ENCODE measurements around the gene ARHGEF16. TPM values are rescaled to one million over a fixed set of nuclear protein-coding genes. Genes with fewer than 3 reads are reported as not detected.
A peak's percentile ranks its signal among the peaks of the same experiment; 100 is the strongest.

ARHGEF16 gene
- total RNA-seq, 2 donors from 2014 or later, result 0.10 TPM; not detected in 1

- Mint-ChIP-seq H3K27ac (no peak overlapping the region), H3K4me1 (peaks cover 6% of the 10 kb centered on the region), H3K27me3 (no peaks in the 10 kb centered on the region), H3K4me3 (no peak overlapping the region), H3K36me3 (ENCODE audit: low read depth) (no peaks in the 10 kb centered on the region)
- DNase-seq, result no peak
- ATAC-seq, result no peak
- H3K9me3 ChIP-seq (ENCODE audit: control insufficient read depth, low read length, poor library complexity, severe bottlenecking), result no peaks in the 10 kb centered on the region
Observed at GRCh38 chr1:3508757-3509415, 54.4 kb downstream of the ARHGEF16 start.

GRCh38 chr1:3509721-3510120 is 55.3 kb downstream of the ARHGEF16 start:
- no peak overlapping the region for H3K27ac Mint-ChIP-seq
- no peaks in the 10 kb centered on the region for H3K36me3 Mint-ChIP-seq (ENCODE audit: low read depth)
- DNase-seq (no peak), ATAC-seq (no peak)
- no peaks in the 10 kb centered on the region for H3K27me3 Mint-ChIP-seq
- H3K9me3 ChIP-seq (ENCODE audit: control insufficient read depth, low read length, poor library complexity, severe bottlenecking), result no peaks in the 10 kb centered on the region
- no peak overlapping the region for H3K4me3 Mint-ChIP-seq
- H3K4me1 Mint-ChIP-seq, result peaks cover 6% of the 10 kb centered on the region

GRCh38 chr1:3510136-3510955 is 55.9 kb downstream of the ARHGEF16 start:
- no peak overlapping the region for H3K27ac Mint-ChIP-seq
- no peaks in the 10 kb centered on the region for H3K27me3 Mint-ChIP-seq
- DNase-seq (no peak), ATAC-seq (no peak)
- no peaks in the 10 kb centered on the region for H3K36me3 Mint-ChIP-seq (ENCODE audit: low read depth)
- H3K9me3 ChIP-seq (ENCODE audit: control insufficient read depth, low read length, poor library complexity, severe bottlenecking), result no peaks in the 10 kb centered on the region
- peaks cover 6% of the 10 kb centered on the region for H3K4me1 Mint-ChIP-seq
- H3K4me3 Mint-ChIP-seq, result no peak overlapping the region

DNA sequence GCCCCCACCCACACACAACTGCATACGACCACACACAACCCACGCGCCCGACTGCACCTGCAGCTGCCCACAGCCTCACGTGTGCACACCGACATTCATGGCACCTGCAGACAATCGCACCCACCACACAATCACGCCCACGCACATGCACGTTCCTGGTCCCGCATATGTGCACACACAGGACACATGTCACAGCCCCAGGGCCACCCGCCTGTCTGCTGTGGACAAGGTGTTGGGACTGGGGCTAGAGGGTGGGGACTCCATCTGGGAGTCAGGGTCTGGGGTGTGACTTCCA is 56.4 kb downstream of the ARHGEF16 start:
- ATAC-seq (no peak), DNase-seq (no peak)
- H3K27me3 Mint-ChIP-seq, result no peaks in the 10 kb centered on the region
- no peak overlapping the region for H3K27ac Mint-ChIP-seq
- H3K4me3 Mint-ChIP-seq, result no peak overlapping the region
- peaks cover 6% of the 10 kb centered on the region for H3K4me1 Mint-ChIP-seq
- H3K36me3 Mint-ChIP-seq (ENCODE audit: low read depth), result no peaks in the 10 kb centered on the region
- H3K9me3 ChIP-seq (ENCODE audit: control insufficient read depth, low read length, poor library complexity, severe bottlenecking), result no peaks in the 10 kb centered on the region

- no peak for ATAC-seq
- H3K4me1 Mint-ChIP-seq, result peaks cover 6% of the 10 kb centered on the region
- no peak overlapping the region for H3K27ac Mint-ChIP-seq
- H3K27me3 Mint-ChIP-seq, result no peaks in the 10 kb centered on the region
- DNase-seq, result no peak
- no peaks in the 10 kb centered on the region for H3K36me3 Mint-ChIP-seq (ENCODE audit: low read depth)
- no peak overlapping the region for H3K4me3 Mint-ChIP-seq
- no peaks in the 10 kb centered on the region for H3K9me3 ChIP-seq (ENCODE audit: control insufficient read depth, low read length, poor library complexity, severe bottlenecking)
Observed at GRCh38 chr1:3511306-3511705, 56.8 kb downstream of the ARHGEF16 start.

GRCh38 chr1:3511856-3512255 is 57.4 kb downstream of the ARHGEF16 start:
- H3K4me1 Mint-ChIP-seq, result peaks cover 6% of the 10 kb centered on the region
- H3K27ac Mint-ChIP-seq, result no peak overlapping the region
- H3K27me3 Mint-ChIP-seq, result no peaks in the 10 kb centered on the region
- no peak overlapping the region for H3K4me3 Mint-ChIP-seq
- no peak for DNase-seq
- ATAC-seq, result no peak
- no peaks in the 10 kb centered on the region for H3K9me3 ChIP-seq (ENCODE audit: control insufficient read depth, low read length, poor library complexity, severe bottlenecking)
- no peaks in the 10 kb centered on the region for H3K36me3 Mint-ChIP-seq (ENCODE audit: low read depth)

DNA sequence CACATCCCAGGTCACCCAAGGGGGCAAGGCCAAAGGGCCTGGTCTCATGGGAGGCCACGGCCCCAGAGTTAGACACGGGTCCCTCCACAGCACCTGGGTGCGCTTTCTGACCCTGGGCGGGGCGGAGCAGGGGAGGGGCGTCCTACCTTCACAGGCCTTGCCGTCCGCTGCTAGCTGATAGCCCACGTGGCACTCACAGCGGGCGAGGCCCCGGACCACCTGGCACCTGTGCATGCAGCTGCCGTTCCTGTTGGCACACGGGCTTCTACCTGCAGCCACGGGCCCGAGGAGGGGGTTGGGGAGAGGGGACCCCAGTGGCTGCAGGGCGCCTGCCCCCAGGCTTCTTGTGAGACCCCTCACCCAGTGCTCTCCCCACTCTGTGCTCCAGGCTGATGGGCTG is 59.9 kb downstream of the ARHGEF16 start:
- Mint-ChIP-seq H3K36me3 (ENCODE audit: low read depth) (no peaks in the 10 kb centered on the region), H3K27me3 (no peaks in the 10 kb centered on the region), H3K4me3 (no peak overlapping the region), H3K27ac (no peak overlapping the region), H3K4me1 (peaks cover 4% of the 10 kb centered on the region)
- ATAC-seq, result no peak
- no peaks in the 10 kb centered on the region for H3K9me3 ChIP-seq (ENCODE audit: control insufficient read depth, low read length, poor library complexity, severe bottlenecking)
- no peak for DNase-seq

DNA sequence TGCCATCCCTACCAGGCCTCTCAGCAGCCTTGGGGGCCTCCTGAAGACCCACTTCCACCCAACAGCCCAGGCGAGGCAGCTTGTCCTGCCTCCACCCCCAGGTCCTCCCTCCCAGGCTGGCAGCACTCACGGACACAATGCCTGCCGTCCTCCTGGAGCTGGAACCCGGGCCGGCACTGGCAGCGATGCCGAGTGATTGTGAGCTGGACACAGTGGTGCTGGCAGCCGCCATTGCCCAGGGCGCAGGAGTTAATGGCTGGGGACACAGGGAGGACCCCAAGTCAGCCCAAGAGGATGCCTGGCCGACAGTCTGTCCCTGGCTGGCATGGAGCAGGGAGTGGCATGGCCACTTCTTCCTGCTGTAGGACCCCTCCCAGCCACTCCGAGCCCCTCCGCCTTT is 60.8 kb downstream of the ARHGEF16 start:
- H3K36me3 Mint-ChIP-seq (ENCODE audit: low read depth), result no peaks in the 10 kb centered on the region
- no peak for ATAC-seq
- H3K4me3 Mint-ChIP-seq, result no peak overlapping the region
- no peaks in the 10 kb centered on the region for H3K27me3 Mint-ChIP-seq
- peaks cover 4% of the 10 kb centered on the region for H3K4me1 Mint-ChIP-seq
- H3K9me3 ChIP-seq (ENCODE audit: control insufficient read depth, low read length, poor library complexity, severe bottlenecking), result no peaks in the 10 kb centered on the region
- no peak for DNase-seq
- H3K27ac Mint-ChIP-seq, result no peak overlapping the region

- Mint-ChIP-seq H3K4me1 (peaks cover 2% of the 10 kb centered on the region), H3K27ac (no peak overlapping the region), H3K36me3 (ENCODE audit: low read depth) (no peaks in the 10 kb centered on the region), H3K4me3 (no peak overlapping the region), H3K27me3 (no peaks in the 10 kb centered on the region)
- H3K9me3 ChIP-seq (ENCODE audit: control insufficient read depth, low read length, poor library complexity, severe bottlenecking), result no peaks in the 10 kb centered on the region
- ATAC-seq (no peak), DNase-seq (no peak)
Observed at GRCh38 chr1:3515774-3516480, 61.5 kb downstream of the ARHGEF16 start.

GRCh38 chr1:3516481-3516869 is 62.0 kb downstream of the ARHGEF16 start:
- no peaks in the 10 kb centered on the region for H3K9me3 ChIP-seq (ENCODE audit: control insufficient read depth, low read length, poor library complexity, severe bottlenecking)
- Mint-ChIP-seq H3K36me3 (ENCODE audit: low read depth) (no peaks in the 10 kb centered on the region), H3K27ac (no peak overlapping the region), H3K4me1 (peaks cover 2% of the 10 kb centered on the region), H3K4me3 (no peak overlapping the region), H3K27me3 (no peaks in the 10 kb centered on the region)
- ATAC-seq (no peak), DNase-seq (no peak)

DNA sequence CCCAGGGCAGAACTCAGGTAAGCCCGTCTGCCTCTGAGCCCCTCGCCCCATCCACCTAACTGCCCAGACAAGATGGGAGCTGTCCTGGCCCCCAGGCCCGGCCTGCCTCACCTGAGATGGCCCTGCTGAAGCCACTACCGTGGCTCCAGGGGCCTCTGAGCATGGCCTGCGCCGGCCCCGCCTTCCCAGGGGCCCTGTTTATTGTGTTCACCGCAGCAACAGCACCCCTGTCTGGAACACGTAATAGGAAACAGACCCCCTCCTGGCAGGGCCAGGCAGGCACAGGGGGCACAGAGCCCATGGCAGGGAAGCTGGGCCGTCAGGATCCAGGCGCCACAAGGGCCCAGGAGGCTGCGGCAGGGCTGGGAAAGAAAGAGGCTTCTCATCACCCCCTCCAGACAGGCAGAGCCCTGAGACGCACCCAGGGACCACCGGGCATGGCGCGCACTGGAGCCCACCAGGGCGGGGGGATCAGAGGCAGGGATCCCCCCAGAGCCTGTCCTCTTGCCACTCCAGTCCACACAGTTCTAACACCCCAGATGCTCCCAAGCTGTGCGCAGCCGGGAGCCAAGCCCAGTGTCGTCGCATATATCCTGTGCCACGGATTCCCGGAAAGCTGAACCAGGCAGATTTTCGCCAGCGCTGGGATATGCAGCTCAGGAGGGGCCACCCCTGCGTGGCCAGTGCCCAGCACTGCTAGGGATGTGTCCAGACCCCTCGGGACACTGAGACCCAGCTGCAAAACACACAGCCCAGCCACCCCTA is 62.6 kb downstream of the ARHGEF16 start:
- H3K9me3 ChIP-seq (ENCODE audit: control insufficient read depth, low read length, poor library complexity, severe bottlenecking), result no peaks in the 10 kb centered on the region
- Mint-ChIP-seq H3K4me1 (peaks cover 2% of the 10 kb centered on the region), H3K27me3 (no peaks in the 10 kb centered on the region), H3K4me3 (no peak overlapping the region), H3K27ac (no peak overlapping the region), H3K36me3 (ENCODE audit: low read depth) (no peaks in the 10 kb centered on the region)
- ATAC-seq, result no peak
- no peak for DNase-seq

DNA sequence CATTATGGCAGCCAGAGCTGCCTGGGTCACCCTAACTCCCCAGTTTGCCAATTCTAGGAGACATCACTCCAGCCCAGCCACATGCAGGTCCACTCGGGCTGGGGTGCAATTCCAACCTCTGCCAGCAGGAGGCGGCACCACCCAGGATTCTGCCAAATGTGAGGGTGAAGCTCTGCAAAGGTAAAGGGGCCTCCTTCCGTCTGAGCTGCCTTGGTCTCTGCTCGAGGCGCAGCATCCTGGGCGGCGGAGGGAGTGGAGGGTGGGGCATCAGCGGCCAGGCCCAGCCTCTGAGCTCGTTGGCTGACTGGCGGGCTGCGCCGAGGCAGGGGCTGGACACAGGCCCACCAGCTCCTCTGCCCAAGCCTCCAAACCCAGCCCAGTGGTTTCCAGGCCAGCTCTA is 63.8 kb downstream of the ARHGEF16 start:
- ATAC-seq, result no peak
- no peaks in the 10 kb centered on the region for H3K4me1 Mint-ChIP-seq
- no peaks in the 10 kb centered on the region for H3K27me3 Mint-ChIP-seq
- no peak overlapping the region for H3K4me3 Mint-ChIP-seq
- H3K27ac Mint-ChIP-seq, result peak overlapping the region; percentile 9
- no peaks in the 10 kb centered on the region for H3K36me3 Mint-ChIP-seq (ENCODE audit: low read depth)
- DNase-seq, result peak in 1 of 3 donors; percentile 40
- no peaks in the 10 kb centered on the region for H3K9me3 ChIP-seq (ENCODE audit: control insufficient read depth, low read length, poor library complexity, severe bottlenecking)

DNA sequence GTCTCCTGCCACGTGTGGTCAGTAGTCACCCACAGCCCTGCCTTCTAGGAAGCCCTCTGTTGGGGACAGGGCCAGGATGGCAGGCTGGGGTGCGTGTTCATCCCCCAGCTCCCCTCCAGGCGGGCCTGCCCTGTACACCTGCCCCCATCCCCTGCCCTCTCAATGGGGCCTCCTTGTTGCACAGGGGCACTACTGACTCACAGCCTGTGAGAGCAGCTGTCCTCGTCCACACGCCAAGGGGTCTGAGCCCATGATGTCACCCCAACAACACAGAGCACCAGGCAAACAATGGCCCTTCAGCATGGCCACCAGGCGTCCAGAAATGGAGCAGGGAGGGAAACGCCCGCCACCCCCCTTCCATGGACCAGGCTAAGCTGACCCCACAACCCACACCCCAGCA is 64.3 kb downstream of the ARHGEF16 start:
- Mint-ChIP-seq H3K27ac (no peak overlapping the region), H3K36me3 (ENCODE audit: low read depth) (no peaks in the 10 kb centered on the region), H3K27me3 (no peaks in the 10 kb centered on the region), H3K4me3 (no peak overlapping the region), H3K4me1 (no peaks in the 10 kb centered on the region)
- ATAC-seq (no peak), DNase-seq (no peak)
- H3K9me3 ChIP-seq (ENCODE audit: control insufficient read depth, low read length, poor library complexity, severe bottlenecking), result no peaks in the 10 kb centered on the region

Measured in T-helper 17 cell (primary cell).